ENCODE results near the gene LMNB1.
A peak's percentile ranks its signal among the peaks of the same experiment; 100 is the strongest.
"Not testable (repeated sequence)": the region's sequence is repeated elsewhere in the genome, so short reads cannot be mapped to it uniquely, and the experiment has no call there.

Gene LMNB1, protein sequence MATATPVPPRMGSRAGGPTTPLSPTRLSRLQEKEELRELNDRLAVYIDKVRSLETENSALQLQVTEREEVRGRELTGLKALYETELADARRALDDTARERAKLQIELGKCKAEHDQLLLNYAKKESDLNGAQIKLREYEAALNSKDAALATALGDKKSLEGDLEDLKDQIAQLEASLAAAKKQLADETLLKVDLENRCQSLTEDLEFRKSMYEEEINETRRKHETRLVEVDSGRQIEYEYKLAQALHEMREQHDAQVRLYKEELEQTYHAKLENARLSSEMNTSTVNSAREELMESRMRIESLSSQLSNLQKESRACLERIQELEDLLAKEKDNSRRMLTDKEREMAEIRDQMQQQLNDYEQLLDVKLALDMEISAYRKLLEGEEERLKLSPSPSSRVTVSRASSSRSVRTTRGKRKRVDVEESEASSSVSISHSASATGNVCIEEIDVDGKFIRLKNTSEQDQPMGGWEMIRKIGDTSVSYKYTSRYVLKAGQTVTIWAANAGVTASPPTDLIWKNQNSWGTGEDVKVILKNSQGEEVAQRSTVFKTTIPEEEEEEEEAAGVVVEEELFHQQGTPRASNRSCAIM

DNA sequence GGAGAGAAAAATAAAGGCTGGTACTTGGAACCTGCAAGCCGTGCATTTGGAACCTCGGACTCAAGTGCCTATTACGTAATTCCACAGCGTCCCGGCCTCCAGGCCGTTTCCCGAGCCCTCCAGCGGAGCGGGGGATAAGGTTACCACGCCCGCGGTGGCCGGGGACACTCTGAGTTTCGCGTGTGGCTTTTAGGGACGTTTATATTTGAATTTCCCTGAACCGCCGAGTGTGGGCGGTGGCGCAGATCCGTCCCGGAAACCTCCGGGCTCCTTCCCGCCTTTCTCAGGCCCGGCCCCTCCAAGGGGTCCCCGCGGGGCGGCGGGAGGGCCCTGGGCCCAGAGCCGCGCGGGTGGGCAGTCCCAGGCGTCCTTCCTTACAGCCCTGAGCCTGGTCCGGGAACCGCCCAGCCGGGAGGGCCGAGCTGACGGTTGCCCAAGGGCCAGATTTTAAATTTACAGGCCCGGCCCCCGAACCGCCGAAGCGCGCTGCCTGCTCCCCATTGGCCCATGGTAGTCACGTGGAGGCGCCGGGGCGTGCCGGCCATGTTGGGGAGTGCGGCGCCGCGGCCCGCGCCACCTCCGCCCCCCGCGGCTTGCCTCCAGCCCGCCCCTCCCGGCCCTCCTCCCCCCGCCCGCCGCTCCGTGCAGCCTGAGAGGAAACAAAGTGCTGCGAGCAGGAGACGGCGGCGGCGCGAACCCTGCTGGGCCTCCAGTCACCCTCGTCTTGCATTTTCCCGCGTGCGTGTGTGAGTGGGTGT, at the start of gene LMNB1:
TSS of gene LMNB1 (plus strand) at position 638 of the 758 bp plus-strand sequence. CDS start 373 bp downstream, outside the sequence.
- peak; percentile 93 for DNase-seq (ENCODE audit: low read depth)

DNA sequence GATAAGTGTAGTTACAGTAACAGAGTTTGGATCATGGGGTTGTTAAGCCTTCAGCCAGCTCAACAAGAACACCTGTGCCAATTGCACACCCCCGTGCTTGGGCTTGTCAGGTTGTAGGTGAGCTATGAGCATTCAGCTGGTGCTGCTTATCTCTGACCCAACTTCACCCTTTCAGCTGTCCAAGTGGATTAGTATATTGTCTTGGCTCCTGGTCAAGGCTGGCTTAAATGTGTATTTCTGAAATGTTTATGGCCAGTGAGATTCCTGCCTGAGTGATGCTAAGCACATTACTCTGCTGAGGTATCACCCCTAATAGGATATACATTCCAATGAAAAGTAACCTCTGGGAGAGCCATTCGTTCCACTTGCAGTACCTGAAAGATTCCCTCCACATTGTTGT, 44.2 kb upstream of the LMNB1 start:
- DNase-seq (ENCODE audit: low read depth), result no peak

DNA sequence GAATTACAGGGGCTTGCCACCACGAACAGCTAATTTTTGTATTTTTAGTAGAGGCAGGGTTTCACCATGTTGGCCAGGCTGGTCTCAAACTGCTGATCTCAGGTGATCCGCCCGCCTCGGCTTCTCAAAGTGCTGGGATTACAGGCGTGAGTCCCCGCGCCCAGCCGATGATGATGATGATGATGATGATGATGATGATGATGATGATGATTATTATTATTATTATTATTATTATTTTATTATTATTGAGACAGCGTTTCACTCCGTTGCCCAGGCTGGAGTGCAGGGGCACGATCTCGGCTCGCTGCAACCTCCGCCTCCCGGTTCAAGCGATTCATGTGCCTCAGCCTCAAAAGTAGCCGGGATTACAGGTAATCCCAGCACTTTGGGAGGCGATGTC, 42.4 kb upstream of the LMNB1 start:
- not testable (repeated sequence) for DNase-seq (ENCODE audit: low read depth)

DNA sequence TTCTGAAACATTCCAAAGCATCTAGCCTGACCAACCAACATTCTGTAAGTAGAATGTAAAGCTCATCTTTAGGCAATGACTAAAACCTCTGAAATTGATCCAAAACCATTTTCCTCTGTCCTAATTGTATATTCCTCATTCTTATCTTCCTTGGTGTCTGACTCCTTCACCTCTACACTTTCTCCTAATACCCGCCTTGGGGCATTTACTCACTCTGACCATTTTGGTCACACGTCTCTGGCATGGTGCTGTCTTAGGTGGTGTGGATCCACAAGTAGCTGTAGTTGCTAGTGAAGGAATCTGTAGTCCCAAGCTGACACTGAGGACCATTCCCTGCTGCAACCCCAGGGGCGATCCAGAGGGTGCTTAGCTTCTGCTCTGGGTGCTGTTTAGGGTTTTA, 40.8 kb upstream of the LMNB1 start:
- no peak for DNase-seq (ENCODE audit: low read depth)

DNA sequence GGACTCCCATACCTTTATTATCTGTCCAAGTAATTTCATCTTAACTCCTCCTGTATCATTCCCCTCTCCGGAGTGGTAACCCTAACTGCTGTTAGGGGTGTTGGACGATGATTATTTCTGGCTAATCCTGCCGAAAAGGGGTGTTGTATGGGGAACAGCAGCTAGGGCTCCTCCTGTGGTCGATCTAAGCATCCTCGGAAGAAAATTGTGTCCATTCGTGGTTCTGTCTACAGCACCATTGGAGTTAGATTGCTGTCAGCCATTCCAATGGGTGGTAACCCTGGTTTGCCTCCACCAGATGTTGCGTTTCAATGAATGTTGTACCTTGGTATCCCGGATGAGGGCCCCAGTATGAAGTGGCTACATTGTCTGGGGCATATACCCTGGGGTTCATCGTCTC, 35.6 kb upstream of the LMNB1 start:
- no peak for DNase-seq (ENCODE audit: low read depth)

DNA sequence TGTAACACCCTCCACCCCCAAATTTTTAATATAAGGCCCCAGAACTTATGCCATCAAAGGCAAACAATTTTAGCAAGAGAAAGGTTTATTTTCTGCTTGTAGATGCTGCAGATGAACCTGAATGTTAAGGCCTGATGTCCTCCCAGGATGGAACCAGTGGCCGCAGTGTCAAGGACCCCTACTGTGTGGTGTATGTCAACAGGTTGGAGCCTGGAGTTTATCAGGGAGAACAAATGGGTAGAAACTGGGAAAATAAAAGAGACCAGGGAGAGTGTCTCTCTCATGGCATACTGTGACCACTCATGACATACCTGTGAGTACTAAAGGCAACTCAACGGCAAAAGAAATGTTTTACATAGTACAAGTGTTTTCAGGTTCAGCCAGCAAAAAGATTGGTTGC, 34.5 kb upstream of the LMNB1 start:
- DNase-seq (ENCODE audit: low read depth), result no peak

DNA sequence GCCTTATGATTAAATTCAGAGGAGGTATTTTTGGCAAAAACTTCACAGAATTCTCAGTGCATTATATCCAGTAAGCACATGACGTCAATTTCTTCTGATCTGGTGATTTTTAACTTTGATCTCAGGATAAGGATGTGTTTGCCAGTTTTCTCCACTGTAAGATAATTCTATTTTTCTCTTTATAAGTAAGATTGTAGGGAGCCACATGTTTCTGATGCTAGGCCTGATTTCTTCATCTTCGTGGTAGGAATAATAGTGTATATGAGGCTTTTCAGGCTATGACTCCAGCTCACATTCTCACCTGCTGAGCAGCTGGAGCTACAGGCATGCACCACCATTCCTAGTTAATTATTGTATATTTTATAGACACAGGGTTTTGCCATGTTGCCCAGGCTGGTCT, 32.1 kb upstream of the LMNB1 start:
- no peak for DNase-seq (ENCODE audit: low read depth)

DNA sequence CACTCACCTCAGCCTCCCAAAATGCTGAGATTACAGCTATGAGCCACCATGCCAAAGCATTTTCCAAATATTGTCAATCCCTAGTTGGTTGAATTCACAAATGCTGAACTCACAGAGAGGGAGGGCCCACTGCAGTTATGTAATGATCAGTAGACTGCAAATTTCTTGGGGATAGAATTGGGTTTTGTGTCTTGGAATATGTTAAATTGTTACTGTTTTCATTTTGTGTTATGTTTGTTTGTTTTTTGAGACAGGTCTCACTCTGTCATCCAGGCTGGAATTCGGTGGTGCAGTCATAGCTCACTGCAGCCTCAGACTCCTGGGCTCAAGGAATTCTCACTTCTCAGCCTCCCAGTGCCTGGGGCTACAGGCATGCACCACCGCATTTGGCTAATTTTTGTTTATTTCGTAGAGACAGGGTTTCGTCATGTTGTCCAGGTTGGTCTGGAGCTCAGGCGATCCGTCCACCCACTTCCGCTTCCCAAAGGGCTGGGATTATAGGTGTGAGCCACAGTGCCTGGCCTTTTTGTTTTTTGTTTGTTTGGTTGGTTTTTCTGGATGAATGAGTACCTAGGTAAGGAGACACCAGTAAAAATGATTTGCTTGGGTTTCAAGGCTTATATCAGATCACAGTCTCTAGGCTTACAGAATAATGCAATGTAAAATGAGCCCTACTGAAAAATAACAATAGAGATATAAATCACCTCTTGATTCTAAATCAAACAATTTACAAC, 31.5 kb upstream of the LMNB1 start:
- DNase-seq (ENCODE audit: low read depth), result no peak

DNA sequence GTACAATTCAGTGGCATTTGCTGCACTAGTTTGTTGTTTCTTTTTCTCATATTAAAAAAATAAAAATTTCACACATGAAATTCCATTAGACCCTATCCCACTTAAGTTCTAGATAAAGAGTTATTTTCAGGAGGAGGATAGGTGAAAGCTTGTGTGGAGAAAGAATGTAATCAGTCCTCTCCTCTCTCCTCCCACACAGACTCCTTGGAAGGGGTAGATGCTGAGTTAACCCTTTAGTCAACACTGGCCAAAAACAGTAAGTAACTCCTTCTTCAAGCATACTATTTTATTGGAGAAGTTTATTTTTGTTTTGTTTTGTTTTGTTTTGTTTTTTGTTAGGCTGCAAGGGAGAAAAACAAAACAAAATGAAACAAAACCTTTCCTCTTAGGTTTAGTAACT, 30.6 kb upstream of the LMNB1 start:
- no peak for DNase-seq (ENCODE audit: low read depth)

DNA sequence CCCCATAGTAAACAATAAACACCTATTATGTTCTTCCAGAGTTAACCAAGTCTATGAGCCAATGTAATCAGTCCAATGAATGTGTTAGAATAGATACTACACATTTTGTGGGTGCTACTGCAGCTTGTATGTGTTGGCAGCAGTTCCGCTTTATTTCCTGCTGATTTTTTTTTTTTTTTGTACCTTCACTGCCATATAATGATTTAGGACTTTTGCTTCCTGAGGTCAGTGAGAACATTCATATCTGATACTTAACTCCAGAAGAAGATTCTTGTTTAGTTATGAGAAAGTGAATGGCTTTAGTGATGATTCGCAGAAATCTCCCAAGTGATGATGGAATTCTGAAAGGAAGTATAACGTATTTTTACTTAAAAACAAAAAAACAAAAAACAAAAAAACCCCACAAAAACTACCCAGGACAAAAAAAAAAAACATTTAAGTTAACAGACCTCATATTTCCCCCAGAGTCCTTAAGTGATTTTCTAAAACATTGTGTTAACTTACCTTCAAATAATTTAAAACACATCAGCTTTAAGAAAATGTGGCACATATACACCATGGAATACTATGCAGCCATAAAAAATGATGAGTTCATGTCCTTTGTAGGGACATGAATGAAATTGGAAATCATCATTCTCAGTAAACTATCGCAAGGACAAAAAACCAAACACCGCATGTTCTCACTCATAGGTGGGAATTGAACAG, 24.7 kb upstream of the LMNB1 start:
- DNase-seq (ENCODE audit: low read depth), result no peak

DNA sequence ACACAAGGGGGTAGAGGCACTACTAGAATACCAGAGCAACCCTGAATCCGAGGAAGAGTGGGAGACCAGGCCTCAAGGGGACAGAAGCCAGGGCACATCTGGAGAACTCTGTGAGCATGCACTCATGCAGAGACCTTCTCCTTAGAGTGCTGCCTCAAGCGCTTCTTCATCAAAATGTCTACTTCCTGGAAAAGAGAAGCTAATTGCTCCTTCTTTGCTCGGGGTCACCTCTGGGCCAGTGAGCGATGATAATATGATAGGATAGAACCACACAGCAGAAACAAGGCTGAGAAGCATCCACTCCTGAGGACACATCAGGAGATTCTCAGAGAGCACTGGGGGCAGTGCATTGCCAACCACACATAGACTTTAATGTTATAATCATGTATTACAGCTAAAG, 23.7 kb upstream of the LMNB1 start:
- no peak for DNase-seq (ENCODE audit: low read depth)

DNA sequence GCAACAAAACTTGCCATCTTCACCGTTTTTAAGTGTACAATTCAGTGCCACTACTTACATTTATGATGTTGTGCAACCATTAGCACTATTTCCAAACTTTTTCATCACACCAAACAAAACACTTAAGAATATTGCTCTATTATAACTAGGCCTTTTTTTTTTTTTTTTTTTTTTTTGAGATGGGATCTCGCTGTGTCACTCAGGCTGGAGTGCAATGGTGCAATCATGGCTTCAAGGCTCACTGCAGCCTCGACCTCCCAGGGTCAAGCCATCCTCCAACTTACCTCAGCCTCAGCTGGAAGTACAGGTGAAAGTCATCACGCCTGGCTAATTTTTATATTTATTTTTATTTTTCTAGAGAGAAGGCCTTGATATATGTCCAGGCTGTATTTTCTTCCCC, 22.3 kb upstream of the LMNB1 start:
- no peak for DNase-seq (ENCODE audit: low read depth)

DNA sequence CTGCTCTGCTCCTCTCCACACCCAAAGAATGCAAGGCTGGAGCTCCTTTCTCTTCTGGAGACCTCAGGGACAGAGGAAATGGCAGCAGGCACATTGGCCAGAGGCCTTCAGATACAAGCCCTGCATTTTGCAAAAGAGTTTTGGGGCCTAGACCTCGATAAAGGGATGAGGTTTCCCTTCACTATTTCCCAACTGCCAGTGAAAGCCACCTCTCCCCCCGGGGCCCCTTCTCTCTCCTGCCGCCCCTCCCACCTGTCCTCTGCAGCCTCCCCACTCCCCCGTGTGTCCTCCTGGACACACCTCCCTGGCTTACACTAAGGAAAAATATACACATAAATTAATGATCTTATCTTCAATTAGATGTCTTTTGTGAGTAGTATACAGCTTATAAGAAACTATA, 21.3 kb upstream of the LMNB1 start:
- no peak for DNase-seq (ENCODE audit: low read depth)

DNA sequence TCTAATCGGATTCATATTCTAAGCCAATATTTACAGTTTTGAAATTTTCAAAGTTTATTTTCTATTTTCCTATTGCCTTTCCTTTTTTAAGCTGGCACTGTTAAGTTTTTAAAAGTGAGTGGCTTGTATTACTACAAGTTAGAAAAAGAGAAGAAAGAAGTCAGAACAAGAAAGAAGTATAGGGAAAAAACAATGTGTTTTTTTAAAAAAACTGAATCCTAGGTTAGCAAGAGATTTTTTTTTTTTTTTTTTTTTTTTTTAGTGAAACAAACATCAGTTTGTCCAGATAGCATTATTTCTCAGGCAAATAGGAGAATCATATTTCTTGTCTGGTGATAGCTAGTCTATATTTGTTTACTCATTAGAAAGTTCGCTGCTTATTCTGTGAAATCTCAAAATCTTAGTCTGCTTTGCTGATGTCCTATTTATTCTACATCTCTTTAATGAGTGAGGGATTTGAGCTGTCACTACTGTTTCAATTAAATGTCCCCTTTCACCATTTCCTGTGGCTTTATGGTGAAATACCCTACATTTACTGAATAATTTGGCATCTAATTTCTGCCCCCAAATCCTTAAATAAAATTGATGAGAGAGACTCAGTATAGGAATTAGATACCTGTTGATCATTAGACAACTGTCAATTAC, 19.1 kb upstream of the LMNB1 start:
- no peak for DNase-seq (ENCODE audit: low read depth)

DNA sequence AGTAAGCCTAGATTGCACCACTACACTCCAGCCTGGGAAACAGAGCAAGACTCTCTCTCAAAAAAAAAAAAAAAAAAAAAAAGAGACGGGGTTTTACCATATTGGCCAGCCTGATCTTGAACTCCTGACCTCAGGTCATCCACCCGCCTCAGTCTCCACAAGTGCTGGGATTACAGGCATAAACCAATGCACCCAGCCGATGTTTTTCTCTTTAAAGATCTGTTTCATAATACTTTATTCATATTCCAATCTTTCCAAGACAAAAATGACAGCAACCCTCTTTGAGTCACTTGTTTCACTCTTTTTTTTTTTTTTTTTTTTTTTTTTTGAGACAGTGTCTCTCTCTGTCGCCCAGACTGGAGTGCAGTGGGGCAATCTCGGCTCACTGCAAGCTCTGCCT, 13.6 kb upstream of the LMNB1 start:
- no peak for DNase-seq (ENCODE audit: low read depth)

DNA sequence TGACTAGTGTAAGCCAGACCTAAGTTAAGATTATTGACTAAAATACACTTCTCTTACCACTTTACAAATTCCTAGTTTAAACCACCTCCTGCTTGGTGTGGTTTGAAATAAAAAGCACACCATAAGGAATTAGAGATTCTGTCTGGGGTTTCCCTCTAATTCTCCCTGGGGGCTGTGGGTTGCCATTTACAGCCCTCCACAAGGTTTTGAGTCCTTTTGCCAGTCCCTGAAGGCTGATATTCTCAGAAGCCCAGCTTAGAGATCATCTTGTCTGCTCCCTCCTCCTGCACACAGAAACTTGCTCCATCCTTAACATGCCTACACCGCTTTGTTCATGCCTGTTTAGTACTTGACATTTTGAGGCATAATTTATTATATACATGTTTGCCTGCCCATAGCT, 7.2 kb upstream of the LMNB1 start:
- no peak for DNase-seq (ENCODE audit: low read depth)

DNA sequence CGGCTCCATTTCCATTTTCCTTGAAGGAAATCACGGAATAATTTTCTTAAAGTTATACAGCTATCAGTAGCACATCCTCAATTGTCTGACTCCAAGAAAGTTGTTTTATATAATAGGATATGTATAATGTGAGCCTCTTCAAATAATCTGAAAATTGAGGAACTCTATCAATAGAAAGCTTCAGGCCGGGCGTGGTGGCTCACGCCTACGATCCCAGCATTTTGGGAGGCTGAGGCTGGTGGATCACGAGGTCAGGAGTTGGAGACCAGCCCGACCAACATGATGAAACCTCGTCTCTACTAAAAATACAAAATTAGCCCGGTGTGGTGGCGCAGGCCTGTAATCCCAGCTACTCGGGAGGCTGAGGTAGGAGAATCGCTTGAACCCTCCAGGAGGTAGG, 3.4 kb upstream of the LMNB1 start:
- not testable (repeated sequence) for DNase-seq (ENCODE audit: low read depth)

DNA sequence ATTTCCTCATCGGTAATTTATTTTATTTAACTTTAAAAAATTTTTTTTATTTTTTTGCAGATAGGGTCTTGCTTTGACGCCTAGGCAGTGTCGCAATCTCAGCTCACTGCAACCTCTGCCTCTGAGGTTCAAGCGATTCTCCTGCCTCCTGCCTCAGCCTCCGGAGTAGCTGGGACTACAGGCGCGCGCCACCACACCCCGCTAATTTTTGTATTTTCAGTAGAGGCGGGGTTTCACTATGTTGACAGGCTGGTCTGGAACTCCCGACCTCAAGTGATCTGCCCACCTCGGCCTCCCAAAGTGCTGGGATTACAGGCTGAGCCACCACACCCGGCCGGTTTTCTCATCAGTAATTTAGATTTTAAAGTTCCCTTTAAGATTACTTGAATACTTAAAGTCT, 2.3 kb upstream of the LMNB1 start:
- not testable (repeated sequence) for DNase-seq (ENCODE audit: low read depth)

DNA sequence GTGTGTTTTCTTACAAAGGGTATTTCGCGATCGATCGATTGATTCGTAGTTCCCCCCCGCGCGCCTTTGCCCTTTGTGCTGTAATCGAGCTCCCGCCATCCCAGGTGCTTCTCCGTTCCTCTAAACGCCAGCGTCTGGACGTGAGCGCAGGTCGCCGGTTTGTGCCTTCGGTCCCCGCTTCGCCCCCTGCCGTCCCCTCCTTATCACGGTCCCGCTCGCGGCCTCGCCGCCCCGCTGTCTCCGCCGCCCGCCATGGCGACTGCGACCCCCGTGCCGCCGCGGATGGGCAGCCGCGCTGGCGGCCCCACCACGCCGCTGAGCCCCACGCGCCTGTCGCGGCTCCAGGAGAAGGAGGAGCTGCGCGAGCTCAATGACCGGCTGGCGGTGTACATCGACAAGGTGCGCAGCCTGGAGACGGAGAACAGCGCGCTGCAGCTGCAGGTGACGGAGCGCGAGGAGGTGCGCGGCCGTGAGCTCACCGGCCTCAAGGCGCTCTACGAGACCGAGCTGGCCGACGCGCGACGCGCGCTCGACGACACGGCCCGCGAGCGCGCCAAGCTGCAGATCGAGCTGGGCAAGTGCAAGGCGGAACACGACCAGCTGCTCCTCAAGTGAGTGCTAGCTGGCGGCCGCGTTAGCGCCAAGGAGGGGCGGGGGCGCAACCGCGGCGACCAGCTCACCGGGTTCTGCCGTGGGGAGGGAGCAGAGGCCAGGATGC, 480 bp downstream of the LMNB1 start:
- peak; percentile 71 for DNase-seq (ENCODE audit: low read depth)

DNA sequence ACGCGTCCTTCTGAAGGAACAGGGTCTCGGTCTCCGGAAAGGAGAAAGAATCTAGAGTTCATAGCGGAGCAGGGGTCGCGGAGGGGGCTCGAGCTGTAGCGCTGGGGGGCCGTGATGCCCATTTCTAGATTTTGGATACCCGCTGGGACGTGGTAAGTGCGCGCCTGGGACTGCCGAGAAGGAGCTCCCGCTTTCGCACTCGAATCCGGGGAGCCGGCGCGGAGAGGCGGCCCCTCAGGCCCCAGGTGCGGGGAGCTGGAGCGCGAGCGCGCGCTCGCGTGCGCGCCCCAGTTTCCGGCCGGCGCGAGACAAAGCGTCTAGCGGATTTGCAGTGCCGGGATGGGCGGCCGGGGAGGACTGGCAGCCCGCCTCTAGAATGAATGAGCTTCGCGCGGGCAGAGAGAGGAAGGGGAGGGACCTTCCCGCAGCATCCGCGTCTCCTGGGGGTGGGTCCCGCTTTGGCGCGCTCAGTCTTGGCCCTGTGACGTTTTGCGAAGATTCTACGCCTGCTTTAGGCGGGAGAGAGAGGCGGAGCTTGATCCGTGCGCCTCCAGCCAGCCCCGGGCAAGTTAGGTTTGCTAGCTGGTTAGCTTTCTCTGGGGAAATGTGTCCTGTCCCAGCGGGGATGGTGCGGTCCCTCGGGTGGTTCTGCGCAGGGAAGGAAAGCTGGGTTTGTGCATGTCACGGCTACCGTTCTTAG, 1.2 kb downstream of the LMNB1 start:
- peak; percentile 98 for DNase-seq (ENCODE audit: low read depth)

Data from iris pigment epithelial cell (primary cell).